Islet precursor cell (in vitro differentiated cells): ENCODE results near the gene DSC2.
A peak's percentile ranks its signal among the peaks of the same experiment; 100 is the strongest.

Experiments used
- DNase-seq: peaks from one replicate; pipeline ENCODE4 v3.0.0-alpha.2; 2018

Gene DSC2

DNA sequence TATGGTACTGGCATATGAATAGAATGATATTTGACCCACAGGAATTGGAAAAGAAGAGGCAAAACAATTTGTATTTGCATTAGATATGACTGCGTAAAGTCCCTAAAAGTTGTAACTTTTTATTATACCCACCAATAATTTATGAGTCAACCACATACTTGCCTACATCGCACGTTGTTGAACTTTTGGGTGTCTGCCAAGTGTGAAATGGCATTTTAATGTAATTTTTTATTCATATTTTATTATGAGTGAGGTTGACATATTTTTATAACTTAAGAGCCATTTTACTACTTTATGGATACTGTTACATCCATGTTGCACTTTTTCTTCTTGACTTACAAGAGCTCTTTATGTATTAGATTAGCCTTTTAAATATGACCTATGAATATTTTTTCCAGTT, 4.6 kb downstream of the DSC2 start:
- no peak for DNase-seq

GRCh38 chr18:31093880-31094279, 8.3 kb downstream of the DSC2 start:
- DNase-seq: no peak

DNA sequence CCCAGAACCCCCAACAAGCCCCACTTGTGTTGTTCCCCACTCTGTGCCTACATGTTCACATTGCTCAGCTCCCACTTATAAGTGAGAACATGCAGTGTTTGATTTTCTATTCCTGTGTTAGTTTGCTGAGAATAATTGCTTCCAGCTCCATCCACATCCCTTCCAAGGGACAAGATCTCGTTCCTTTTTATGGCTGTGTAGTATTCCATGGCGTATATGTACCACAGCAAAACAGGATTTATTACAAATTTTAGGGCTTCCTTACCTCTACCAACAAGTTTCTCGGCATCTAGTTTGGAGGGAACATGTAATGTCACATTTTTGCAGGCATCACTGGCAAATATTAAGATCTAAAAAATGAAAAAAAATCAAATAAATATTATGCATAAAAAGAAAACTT, 8.9 kb downstream of the DSC2 start:
- no peak for DNase-seq

DNA sequence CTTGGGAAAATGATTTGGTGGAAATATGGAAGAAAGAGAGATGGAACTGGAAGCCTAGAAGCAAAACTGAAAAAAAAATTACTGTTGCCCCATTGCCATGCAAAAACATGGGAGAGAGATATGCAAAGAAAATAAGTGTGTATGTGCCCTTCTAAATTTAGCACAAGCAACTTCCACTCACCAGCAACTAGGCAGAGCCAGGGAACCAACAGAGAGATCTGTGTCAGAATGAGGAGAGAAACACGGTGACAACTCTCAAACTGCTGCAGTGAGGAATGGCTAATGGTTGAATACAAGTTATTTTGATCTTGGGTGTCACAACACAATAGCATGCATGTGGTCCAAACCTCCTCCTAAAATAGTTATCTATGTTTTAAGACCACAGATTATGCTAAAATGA, 10.9 kb downstream of the DSC2 start:
- DNase-seq: no peak

DNA sequence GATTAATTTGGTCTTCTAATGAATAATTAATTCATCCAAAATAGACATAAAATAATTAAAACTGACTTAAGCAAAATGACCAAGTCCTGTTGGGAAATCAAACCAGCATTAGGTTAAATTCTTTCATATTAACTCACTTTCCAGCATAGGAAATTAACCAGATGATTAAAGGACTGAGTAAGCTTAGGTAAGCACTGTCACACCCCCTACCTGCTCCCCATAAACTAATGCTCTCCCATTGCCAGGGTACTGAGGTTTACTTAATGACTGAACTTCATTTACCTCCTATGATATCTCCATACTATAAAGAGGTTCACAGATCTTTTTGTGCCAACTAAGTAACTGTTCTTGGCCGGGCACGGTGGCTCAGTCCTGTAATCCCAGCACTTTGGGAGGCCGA, 13.7 kb downstream of the DSC2 start:
- no peak for DNase-seq

- DNase-seq: no peak
These were observed 22.2 kb downstream of the DSC2 start for GRCh38 chr18:31079973-31080372.

GRCh38 chr18:31077878-31078277, 24.3 kb downstream of the DSC2 start:
- no peak for DNase-seq

GRCh38 chr18:31072175-31072574, 30.0 kb downstream of the DSC2 start:
- DNase-seq: no peak

DNA sequence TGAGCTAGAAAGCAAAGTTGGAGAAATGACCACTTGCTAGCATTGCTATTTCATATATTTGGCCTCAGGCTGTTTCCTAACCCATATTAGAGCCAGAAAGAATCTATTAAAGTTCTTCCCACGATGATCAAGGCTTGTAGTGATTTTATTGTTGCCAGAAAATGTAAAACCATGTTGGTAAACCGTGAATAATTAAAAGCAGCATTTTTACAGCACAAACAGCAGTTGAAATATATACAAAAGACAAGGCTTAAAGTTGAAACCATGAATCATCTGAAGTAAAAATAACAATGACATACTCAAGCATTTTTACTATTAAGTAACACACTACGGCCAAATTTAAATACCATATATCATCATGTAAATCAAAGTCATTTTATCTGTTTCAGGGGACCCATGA, 32.0 kb downstream of the DSC2 start:
- no peak for DNase-seq

DNA sequence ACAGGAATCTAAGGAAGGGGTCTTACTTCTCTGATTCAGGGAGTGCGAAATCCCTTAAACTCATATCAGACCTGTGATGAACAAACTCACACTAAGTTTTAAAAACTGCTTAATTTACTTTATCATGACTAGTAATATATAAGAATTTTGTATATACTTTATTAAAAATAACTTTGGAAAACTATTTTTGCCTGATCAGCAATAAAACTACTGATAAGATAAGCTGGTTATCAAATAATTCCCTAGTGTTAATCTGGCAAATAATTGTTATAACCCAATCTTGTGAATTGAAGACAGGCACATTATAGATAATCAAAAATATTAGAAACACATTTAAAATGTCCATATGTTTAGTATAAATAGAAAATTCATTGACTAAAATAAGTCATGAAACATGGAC, 36.0 kb downstream of the DSC2 start:
- DNase-seq: no peak

GRCh38 chr18:31065036-31065773, 37.0 kb downstream of the DSC2 start:
- no peak for DNase-seq

- DNase-seq: no peak
These were observed 38.1 kb downstream of the DSC2 start for GRCh38 chr18:31064130-31064529.

GRCh38 chr18:31061945-31062344, 40.3 kb downstream of the DSC2 start:
- no peak for DNase-seq

- DNase-seq: no peak
These were observed 43.3 kb downstream of the DSC2 start for GRCh38 chr18:31058897-31059296.

- DNase-seq: no peak
These were observed 44.3 kb downstream of the DSC2 start for GRCh38 chr18:31057917-31058316.

DNA sequence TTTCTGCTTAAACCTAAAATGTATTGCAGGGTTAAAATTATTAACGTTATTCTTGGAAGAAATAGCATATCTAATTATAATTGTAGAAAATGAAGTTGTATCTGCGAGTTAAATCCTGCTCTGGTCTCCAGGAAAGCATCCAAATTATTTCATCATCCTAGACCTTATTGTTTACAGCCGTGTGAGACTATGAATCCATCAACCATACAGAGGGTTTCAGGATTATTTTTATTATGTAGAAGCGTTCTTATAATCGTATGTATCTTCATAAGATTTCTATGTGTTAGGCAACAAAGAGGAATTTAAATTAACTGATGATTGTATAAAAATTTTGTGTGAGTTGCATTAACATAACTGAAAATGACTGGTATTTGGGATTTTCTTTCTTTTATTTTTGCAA, 45.2 kb downstream of the DSC2 start:
- DNase-seq: no peak

- DNase-seq: no peak
These were observed 45.9 kb downstream of the DSC2 start for GRCh38 chr18:31056296-31056695.

GRCh38 chr18:31050635-31051034, 51.6 kb downstream of the DSC2 start:
- no peak for DNase-seq

- no peak for DNase-seq
These were observed 53.0 kb downstream of the DSC2 start for GRCh38 chr18:31049189-31049588.

DNA sequence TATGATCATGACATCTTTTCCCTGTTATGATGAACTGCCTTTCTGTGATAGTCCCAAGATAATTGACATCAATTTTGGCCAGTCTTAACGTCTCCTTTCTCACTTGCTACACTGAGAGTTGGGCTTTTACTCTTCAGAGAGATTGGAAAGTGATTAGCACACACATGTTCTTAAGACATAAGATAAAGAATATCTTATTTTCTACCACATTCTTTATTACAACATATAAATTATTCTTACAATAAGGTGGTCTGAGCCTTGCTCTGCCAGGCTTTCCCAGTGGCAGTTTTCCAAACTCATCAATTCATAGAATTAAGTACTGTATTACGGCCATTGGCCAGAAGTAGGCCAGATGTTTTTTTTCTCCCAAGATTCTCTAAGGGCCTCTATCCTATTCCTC, 54.0 kb downstream of the DSC2 start:
- DNase-seq: no peak

DNA sequence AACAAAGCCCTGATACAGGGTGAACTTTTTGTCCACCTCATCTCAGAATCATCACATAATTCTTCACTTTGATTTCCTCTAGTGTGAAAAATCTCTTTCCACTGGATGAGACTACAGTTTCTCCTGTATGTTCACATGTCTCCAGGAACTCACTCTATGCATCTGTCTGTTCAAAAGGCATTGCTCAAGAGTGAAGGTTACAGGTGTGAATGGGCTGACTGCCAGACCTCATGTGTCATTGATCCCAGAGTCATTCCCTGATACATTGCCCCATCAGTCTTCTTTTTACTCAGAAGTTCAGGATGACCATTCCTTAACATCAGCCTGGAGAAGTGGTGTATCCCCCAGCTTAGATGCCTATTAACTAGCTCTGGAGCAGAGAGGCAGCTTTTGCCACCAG, 55.3 kb downstream of the DSC2 start:
- DNase-seq: no peak

DNA sequence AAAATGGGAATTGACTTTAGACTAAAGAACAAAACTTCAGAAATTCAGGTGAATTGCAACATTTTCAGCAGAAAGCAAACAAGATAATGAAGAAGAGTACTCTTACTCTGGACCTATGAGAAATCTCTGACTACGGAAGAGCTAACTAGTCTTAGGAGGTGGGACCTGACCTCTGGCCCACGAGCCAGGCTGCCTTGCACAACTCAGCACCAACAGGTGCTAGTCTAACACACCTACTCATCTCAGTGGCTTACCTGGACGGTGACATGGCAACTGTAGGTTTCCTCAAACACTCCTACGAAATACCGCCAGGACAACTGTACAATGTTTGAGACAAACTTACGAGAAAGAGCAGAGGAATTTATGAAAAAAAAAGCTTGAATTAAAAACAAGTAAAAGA, 56.6 kb downstream of the DSC2 start:
- no peak for DNase-seq

DNA sequence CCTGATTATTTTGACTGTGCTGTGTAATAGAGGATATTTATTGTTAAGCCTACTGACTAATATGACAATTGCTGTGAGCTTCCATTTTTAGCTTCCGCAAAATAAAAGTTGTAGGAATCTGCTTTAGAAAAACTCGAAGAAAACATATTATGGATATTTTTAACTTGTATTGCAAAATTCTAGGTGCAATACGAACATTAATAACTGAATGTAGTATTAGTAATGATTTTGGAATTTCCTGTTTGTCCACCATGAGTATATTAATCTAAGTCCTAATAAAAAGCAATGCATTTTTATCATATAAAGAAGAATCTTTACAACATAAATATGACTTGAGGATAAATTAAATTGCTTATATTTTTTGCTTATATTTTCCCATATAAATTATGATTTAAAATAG, 57.3 kb downstream of the DSC2 start:
- DNase-seq: no peak

DNA sequence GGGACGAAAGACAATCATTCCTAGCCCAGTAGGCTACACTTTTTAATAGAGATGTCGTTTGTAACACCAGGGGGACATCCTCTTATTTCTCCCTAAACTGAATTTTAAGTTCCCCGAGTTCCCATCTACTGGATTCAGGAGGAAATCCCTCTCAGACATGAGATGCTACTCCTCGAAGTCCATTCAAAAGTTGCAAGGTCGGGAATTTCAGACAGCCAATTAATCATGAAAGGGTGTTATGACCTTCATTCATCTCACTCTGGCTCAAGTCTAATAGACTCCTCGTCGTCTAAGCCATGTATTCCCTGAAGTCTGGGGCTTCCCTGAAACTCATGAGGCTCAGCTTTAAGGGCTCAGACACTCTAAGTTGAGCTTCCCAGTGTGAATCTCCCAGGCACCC, 58.5 kb downstream of the DSC2 start:
- no peak for DNase-seq

GRCh38 chr18:31042406-31043181, 59.6 kb downstream of the DSC2 start, which contains the start of gene DSC3:
TSS of gene DSC3 (minus strand) at chr18:31042742. CDS start at chr18:31042660, 82 bp downstream.
- DNase-seq: peak; percentile 85
